ENCODE results near the gene DERL3. TPM values are rescaled to one million over a fixed set of nuclear protein-coding genes. Genes with fewer than 3 reads are reported as not detected.
A peak's percentile ranks its signal among the peaks of the same experiment; 100 is the strongest.

DERL3 gene
- total and polyA plus RNA-seq, 2 of the 13 experiments (the other 11 are each of a cell fraction or from before 2014, with no cell fraction given) = not detected

DNA sequence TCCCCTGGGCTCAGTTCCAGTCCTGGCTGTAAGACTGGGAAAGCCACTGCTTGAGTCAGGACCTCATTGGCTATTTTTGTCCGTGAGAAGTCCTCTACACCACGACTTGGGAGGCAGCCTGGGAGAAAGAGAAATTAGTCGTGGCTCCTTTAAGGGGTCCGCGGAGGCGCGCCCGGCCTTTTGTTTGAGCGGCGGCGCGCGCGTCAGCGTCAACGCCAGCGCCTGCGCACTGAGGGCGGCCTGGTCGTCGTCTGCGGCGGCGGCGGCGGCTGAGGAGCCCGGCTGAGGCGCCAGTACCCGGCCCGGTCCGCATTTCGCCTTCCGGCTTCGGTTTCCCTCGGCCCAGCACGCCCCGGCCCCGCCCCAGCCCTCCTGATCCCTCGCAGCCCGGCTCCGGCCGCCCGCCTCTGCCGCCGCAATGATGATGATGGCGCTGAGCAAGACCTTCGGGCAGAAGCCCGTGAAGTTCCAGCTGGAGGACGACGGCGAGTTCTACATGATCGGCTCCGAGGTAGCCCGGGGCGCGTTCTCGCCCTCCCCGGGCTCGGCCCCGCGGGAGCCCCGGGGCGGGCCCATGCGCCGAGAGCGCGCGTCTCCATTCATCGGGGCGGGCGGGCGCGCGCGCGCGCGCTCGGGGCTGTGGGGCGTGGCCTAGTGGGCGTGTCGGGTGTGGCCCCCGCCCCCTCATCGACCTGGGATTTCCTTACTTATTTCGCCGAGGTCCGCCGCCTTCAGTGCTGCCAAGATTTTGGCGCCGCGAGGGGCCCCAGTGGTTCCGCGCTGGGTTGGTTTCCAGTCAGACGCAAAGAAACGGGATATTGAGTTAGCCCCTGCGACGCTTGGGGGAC lies 51.8 kb downstream of the DERL3 start, which contains the start of gene SMARCB1 (continued):
- TF ChIP-seq, protein P1, sequence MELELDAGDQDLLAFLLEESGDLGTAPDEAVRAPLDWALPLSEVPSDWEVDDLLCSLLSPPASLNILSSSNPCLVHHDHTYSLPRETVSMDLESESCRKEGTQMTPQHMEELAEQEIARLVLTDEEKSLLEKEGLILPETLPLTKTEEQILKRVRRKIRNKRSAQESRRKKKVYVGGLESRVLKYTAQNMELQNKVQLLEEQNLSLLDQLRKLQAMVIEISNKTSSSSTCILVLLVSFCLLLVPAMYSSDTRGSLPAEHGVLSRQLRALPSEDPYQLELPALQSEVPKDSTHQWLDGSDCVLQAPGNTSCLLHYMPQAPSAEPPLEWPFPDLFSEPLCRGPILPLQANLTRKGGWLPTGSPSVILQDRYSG (CRISPR knock-in tag; IDR thresholded peaks at IDR 0.05) = no peak
- TF ChIP-seq ZNF17 (CRISPR knock-in tag; IDR thresholded peaks at IDR 0.05) = no peak
- TF ChIP-seq ZNF543 (CRISPR knock-in tag; IDR thresholded peaks at IDR 0.05) = peak; percentile 22
- TF ChIP-seq, protein P2, sequence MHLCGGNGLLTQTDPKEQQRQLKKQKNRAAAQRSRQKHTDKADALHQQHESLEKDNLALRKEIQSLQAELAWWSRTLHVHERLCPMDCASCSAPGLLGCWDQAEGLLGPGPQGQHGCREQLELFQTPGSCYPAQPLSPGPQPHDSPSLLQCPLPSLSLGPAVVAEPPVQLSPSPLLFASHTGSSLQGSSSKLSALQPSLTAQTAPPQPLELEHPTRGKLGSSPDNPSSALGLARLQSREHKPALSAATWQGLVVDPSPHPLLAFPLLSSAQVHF (CRISPR knock-in tag; IDR thresholded peaks at IDR 0.05) = no peak
- 0 out of 2 replicates have a peak, but pooled peaks have one; percentile 4 for TF ChIP-seq TARDBP (CRISPR knock-in tag; IDR thresholded peaks at IDR 0.05)
- TF ChIP-seq ZNF160 (CRISPR knock-in tag; IDR thresholded peaks at IDR 0.05) = no peak
- TF ChIP-seq MTA1 (CRISPR knock-in tag; IDR thresholded peaks at IDR 0.05; ENCODE audit: borderline replicate concordance) = peak; percentile 17; the same call in 1 of the 2 replicates
- TF ChIP-seq, protein P3, sequence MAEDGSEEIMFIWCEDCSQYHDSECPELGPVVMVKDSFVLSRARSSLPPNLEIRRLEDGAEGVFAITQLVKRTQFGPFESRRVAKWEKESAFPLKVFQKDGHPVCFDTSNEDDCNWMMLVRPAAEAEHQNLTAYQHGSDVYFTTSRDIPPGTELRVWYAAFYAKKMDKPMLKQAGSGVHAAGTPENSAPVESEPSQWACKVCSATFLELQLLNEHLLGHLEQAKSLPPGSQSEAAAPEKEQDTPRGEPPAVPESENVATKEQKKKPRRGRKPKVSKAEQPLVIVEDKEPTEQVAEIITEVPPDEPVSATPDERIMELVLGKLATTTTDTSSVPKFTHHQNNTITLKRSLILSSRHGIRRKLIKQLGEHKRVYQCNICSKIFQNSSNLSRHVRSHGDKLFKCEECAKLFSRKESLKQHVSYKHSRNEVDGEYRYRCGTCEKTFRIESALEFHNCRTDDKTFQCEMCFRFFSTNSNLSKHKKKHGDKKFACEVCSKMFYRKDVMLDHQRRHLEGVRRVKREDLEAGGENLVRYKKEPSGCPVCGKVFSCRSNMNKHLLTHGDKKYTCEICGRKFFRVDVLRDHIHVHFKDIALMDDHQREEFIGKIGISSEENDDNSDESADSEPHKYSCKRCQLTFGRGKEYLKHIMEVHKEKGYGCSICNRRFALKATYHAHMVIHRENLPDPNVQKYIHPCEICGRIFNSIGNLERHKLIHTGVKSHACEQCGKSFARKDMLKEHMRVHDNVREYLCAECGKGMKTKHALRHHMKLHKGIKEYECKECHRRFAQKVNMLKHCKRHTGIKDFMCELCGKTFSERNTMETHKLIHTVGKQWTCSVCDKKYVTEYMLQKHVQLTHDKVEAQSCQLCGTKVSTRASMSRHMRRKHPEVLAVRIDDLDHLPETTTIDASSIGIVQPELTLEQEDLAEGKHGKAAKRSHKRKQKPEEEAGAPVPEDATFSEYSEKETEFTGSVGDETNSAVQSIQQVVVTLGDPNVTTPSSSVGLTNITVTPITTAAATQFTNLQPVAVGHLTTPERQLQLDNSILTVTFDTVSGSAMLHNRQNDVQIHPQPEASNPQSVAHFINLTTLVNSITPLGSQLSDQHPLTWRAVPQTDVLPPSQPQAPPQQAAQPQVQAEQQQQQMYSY (CRISPR knock-in tag; IDR thresholded peaks at IDR 0.05) = no peak
- peak; percentile 95 for TF ChIP-seq ZFY (CRISPR knock-in tag; IDR thresholded peaks at IDR 0.05)
- TF ChIP-seq ZFP90 (CRISPR knock-in tag; IDR thresholded peaks at IDR 0.05; ENCODE audit: borderline replicate concordance) = no peak
- TF ChIP-seq SNRNP70 (IDR thresholded peaks at IDR 0.05; ENCODE audit: low read depth, low read length) = no peak
- TF ChIP-seq IRF2 (CRISPR knock-in tag; IDR thresholded peaks at IDR 0.05) = peak; percentile 27; the same call in 1 of the 2 replicates
- TF ChIP-seq, protein P4, sequence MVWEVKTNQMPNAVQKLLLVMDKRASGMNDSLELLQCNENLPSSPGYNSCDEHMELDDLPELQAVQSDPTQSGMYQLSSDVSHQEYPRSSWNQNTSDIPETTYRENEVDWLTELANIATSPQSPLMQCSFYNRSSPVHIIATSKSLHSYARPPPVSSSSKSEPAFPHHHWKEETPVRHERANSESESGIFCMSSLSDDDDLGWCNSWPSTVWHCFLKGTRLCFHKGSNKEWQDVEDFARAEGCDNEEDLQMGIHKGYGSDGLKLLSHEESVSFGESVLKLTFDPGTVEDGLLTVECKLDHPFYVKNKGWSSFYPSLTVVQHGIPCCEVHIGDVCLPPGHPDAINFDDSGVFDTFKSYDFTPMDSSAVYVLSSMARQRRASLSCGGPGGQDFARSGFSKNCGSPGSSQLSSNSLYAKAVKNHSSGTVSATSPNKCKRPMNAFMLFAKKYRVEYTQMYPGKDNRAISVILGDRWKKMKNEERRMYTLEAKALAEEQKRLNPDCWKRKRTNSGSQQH (CRISPR knock-in tag; IDR thresholded peaks at IDR 0.05; ENCODE audit: low read depth) = no peak
- TF ChIP-seq REPIN1 (CRISPR knock-in tag; IDR thresholded peaks at IDR 0.05; ENCODE audit: borderline replicate concordance, low read depth) = peak; percentile 51; the same call in 1 of the 2 replicates
- TF ChIP-seq, protein P5, sequence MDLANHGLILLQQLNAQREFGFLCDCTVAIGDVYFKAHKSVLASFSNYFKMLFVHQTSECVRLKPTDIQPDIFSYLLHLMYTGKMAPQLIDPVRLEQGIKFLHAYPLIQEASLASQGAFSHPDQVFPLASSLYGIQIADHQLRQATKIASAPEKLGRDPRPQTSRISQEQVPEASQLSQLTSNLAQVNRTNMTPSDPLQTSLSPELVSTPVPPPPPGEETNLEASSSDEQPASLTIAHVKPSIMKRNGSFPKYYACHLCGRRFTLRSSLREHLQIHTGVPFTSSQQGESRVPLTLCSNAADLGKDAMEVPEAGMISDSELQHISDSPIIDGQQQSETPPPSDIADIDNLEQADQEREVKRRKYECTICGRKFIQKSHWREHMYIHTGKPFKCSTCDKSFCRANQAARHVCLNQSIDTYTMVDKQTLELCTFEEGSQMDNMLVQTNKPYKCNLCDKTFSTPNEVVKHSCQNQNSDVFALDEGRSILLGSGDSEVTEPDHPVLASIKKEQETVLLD (CRISPR knock-in tag; IDR thresholded peaks at IDR 0.05; ENCODE audit: low read depth) = 0 out of 2 replicates have a peak, but pooled peaks have one; percentile 9
- no peak; the same call in 1 of the 2 replicates for TF ChIP-seq ZNF547 (CRISPR knock-in tag; IDR thresholded peaks at IDR 0.05)
- TF ChIP-seq U2AF2 (IDR thresholded peaks at IDR 0.05; ENCODE audit: low read depth, low read length) = no peak
